Measurements from ENCODE around the gene ICE2. TPM values are rescaled to one million over a fixed set of nuclear protein-coding genes. Genes with fewer than 3 reads are reported as not detected.

The ICE2 gene
- polyA plus RNA-seq, 1 of the 3 experiments (the other 2 are of a cell fraction), result 19.0 TPM

- H3K36me3 ChIP-seq (replicated peaks in 1 of 2; ENCODE audit: control insufficient read depth in 1 of 2, insufficient read depth in 2 of 2, low read length in 1 of 2), result peaks cover 61 to 86% of the 10 kb centered on the region in 2 experiments
- H3K9ac ChIP-seq, result peak overlapping the region; percentile 82
Measured at GRCh38 chr15:60382773-60383674, 95.9 kb downstream of the ICE2 start.

More at GRCh38 chr15:60382773-60383674, 95.9 kb downstream of the ICE2 start:
- ChIA-PET POLR2A (no interaction called here), CTCF (interaction anchor here (1.5 kb wide), 1 partner anchor 24 kb away, joined by 8 read pairs; no protein-coding TSS in a partner anchor)
- Histone ChIP-seq H3K9me3 (no peaks in the 10 kb centered on the region), H3K27ac (ENCODE audit: low read depth in 2 of 2, low read length in 1 of 2) (peak overlapping the region; percentile 35 to 99; a peak in 3 of 4 replicates), H3K79me2 (ENCODE audit: insufficient read depth) (peaks cover 99% of the 10 kb centered on the region), H3F3A (replicated peaks; ENCODE audit: insufficient read depth) (peaks cover 98% of the 10 kb centered on the region), H3K27me3 (ENCODE audit: insufficient read depth) (no peaks in the 10 kb centered on the region), H3K4me3 (ENCODE audit: low read depth in 2 of 2, low read length in 1 of 2) (no peak overlapping the region; a peak in 1 of 4 replicates), H3K4me2 (peak overlapping the region; percentile 39), H4K20me1 (ENCODE audit: insufficient read depth) (peaks cover 87% of the 10 kb centered on the region), H3K4me1 (ENCODE audit: control insufficient read depth in 1 of 2, insufficient read depth in 2 of 2, low read depth in 1 of 2, low read length in 1 of 2) (peaks cover 2 to 65% of the 10 kb centered on the region in 2 experiments), H2AFZ (ENCODE audit: low read depth) (no peak overlapping the region), H3K9me2 (no peaks in the 10 kb centered on the region)
- WGBS (ENCODE audit: low lambda C conversion rate), result 78% methylated on average over 8 of the region's 8 CpGs
- no peak for DNase-seq
- no peak for TF ChIP-seq ELF1 (IDR thresholded peaks at IDR 0.05)
- TF ChIP-seq RAD21 (IDR thresholded peaks at IDR 0.05; ENCODE audit: low read length), result no peak
- no peak; the same call in 1 of the 2 replicates for TF ChIP-seq POLR2AphosphoS5 (IDR thresholded peaks at IDR 0.05; ENCODE audit: low read depth, low read length)
- TF ChIP-seq NFIC (IDR thresholded peaks at IDR 0.05; ENCODE audit: borderline replicate concordance), result no peak
- no peak for TF ChIP-seq FOXM1 (IDR thresholded peaks at IDR 0.05; ENCODE audit: low read depth)
- no peak for TF ChIP-seq USF2 (IDR thresholded peaks at IDR 0.05; ENCODE audit: borderline replicate concordance, low read depth, low read length)
- no peak for TF ChIP-seq RCOR1 (IDR thresholded peaks at IDR 0.05; ENCODE audit: low read length)
- TF ChIP-seq GATA2 (CRISPR knock-in tag; IDR thresholded peaks at IDR 0.05), result no peak
- TF ChIP-seq TCF12 (IDR thresholded peaks at IDR 0.05), result no peak
- TF ChIP-seq SMC3 (IDR thresholded peaks at IDR 0.05; ENCODE audit: low read depth, low read length), result no peak
- TF ChIP-seq USF1 (IDR thresholded peaks at IDR 0.05; ENCODE audit: borderline replicate concordance, low read depth), result no peak
- no peak for TF ChIP-seq RXRA (IDR thresholded peaks at IDR 0.05; ENCODE audit: borderline replicate concordance, low read depth)
- no peak for TF ChIP-seq CTCF (IDR thresholded peaks at IDR 0.05)
- TF ChIP-seq JUND (IDR thresholded peaks at IDR 0.05), result no peak
- no peak for TF ChIP-seq NRF1 (IDR thresholded peaks at IDR 0.05; ENCODE audit: low read depth, low read length)
